Vein endothelial cell (primary cell): ENCODE data around the gene UBE2O. TPM values are rescaled to one million over a fixed set of nuclear protein-coding genes. Genes with fewer than 3 reads are reported as not detected.

Experiments used
- total RNA-seq: library from RNA; depleted of rRNA; stranded (reverse); fragments of >200 nt; gene quantifications from 2 replicates; pipeline ENCODE4 v1.2.3, GENCODE V29; 2012

Gene UBE2O
- 26.1 and 26.8 TPM in 2 replicates for total RNA-seq

GRCh38 chr17:76452660-76453430, at the start of gene UBE2O:
Gene UBE2O, minus strand, starts transcription at chr17:76453152. Its CDS starts 11 bp downstream, at chr17:76453141.

GRCh38 chr17:76501018-76501826, 48.3 kb upstream of the UBE2O start, which contains the start of gene RHBDF2:
Gene RHBDF2, minus strand, starts transcription at chr17:76501423. Its CDS starts 19,899 bp downstream, at chr17:76481524.

GRCh38 chr17:76467366-76467765, 14.4 kb upstream of the UBE2O start, which contains the start of gene AANAT:
Gene AANAT, plus strand, starts transcription at chr17:76467603. Its CDS starts 1,144 bp downstream, at chr17:76468747.

GRCh38 chr17:76384222-76384986, 68.5 kb downstream of the UBE2O start, which contains the start of gene SPHK1:
Gene SPHK1, plus strand, starts transcription at chr17:76384609. Its CDS starts 1,036 bp downstream, at chr17:76385645.

GRCh38 chr17:76353599-76354316, 99.2 kb downstream of the UBE2O start, which contains the start of gene PRPSAP1:
Gene PRPSAP1, minus strand, starts transcription at chr17:76353916. Its CDS starts 213 bp downstream, at chr17:76353703.

Other genes starting within 250 kb of the UBE2O start
- gene RNF157, start 212.7 kb downstream of the UBE2O start, total RNA-seq: 0.29 and 0.65 TPM in 2 replicates
- gene UBALD2, start 187.8 kb downstream of the UBE2O start, total RNA-seq: 8.4 and 11.1 TPM in 2 replicates
- gene QRICH2, start 144.9 kb downstream of the UBE2O start, total RNA-seq: 2.0 and 3.2 TPM in 2 replicates
- gene PRPSAP1, start 99.2 kb downstream of the UBE2O start, total RNA-seq: 83.8 and 85.9 TPM in 2 replicates
- gene SPHK1, start 68.5 kb downstream of the UBE2O start, total RNA-seq: 138 and 156 TPM in 2 replicates
- gene AANAT, start 14.5 kb upstream of the UBE2O start, total RNA-seq: not detected in 2 replicates
- 18.0 and 29.7 TPM in 2 replicates for gene RHBDF2, start 48.3 kb upstream of the UBE2O start, total RNA-seq
- 0.38 and 0.65 TPM in 2 replicates for gene CYGB, start 84.6 kb upstream of the UBE2O start, total RNA-seq
- under 0.01 TPM in 1 of 2 replicates, not detected in the other for gene PRCD, start 86.9 kb upstream of the UBE2O start, total RNA-seq
- gene ST6GALNAC2, start 132.7 kb upstream of the UBE2O start, total RNA-seq: under 0.01 and 0.10 TPM in 2 replicates
- not detected in 2 replicates for gene ST6GALNAC1, start 190.6 kb upstream of the UBE2O start, total RNA-seq